Gastrocnemius medialis (tissue), 4 donors: ENCODE measurements around the gene MORN1. TPM values are rescaled to one million over a fixed set of nuclear protein-coding genes. Genes with fewer than 3 reads are reported as not detected.

Source experiments
- ATAC-seq, 2 donors: fragments of 150-250 bp; one replicate each; pipeline ENCODE4 v1.9.1; 2016
- DNase-seq, 2 donors: peaks; one replicate each; pipeline ENCODE4 v3.0.0-alpha.2; 2019
- H3K27ac ChIP-seq, 4 donors: fragments of 200-600 bp; sonication (generic); 1 replicate in 1 of 4; 2 replicates in 3 of 4; pipeline ENCODE4 v1.5.1; 2016 to 2018; ENCODE audit warnings: mild to moderate bottlenecking in 2 of 4, moderate library complexity in 1 of 4
- H3K27me3 ChIP-seq, 3 donors: fragments of 200-600 bp; sonication (generic) in 2 of 3; 1 replicate in 1 of 3; 2 replicates in 2 of 3; pipeline versions ENCODE4 v1.5.1 to v1.6.0; 2016 to 2019; ENCODE audit warnings: mild to moderate bottlenecking in 1 of 3, moderate library complexity in 1 of 3
- H3K36me3 ChIP-seq, 2 donors: fragments of 200-600 bp; sonication (generic) in 1 of 2; one replicate each; pipeline ENCODE4 v1.5.1; 2017 to 2018
- H3K4me1 ChIP-seq, 2 donors: fragments of 200-600 bp; sonication (generic) in 1 of 2; one replicate each; pipeline ENCODE4 v1.5.1; 2016 to 2017; ENCODE audit warnings: mild to moderate bottlenecking in 2 of 2
- H3K4me3 ChIP-seq, 4 donors: fragments of 200-600 bp; sonication (generic) in 3 of 4; 1 replicate in 1 of 4; 2 replicates in 3 of 4; pipeline ENCODE4 v1.5.1; 2016 to 2019; ENCODE audit warnings: mild to moderate bottlenecking in 2 of 4
- H3K9me3 ChIP-seq, 3 donors: fragments of 200-600 bp; sonication (generic) in 2 of 3; 1 replicate in 1 of 3; 2 replicates in 2 of 3; pipeline ENCODE4 v1.5.1; 2016 to 2019
- CTCF ChIP-seq, 5 experiments: fragments of 450-650 bp in 3 of 5; fragments of 200-600 bp in 2 of 5; sonication (generic) in 2 of 5; IDR thresholded peaks in 4 of 5; conservative IDR thresholded peaks in 1 of 5; 1 replicate in 4 of 5; 2 replicates in 1 of 5; pipeline ENCODE4 v1.5.1; 2016 to 2019; ENCODE audit warnings: antibody characterized with exemption in 5 of 5, mild to moderate bottlenecking in 3 of 5, moderate library complexity in 3 of 5
- POLR2A ChIP-seq, 2 donors: fragments of 450-650 bp; IDR thresholded peaks; one replicate each; pipeline ENCODE4 v1.6.1; 2017; ENCODE audit warnings: antibody characterized with exemption in 2 of 2, mild to moderate bottlenecking in 2 of 2, moderate library complexity in 2 of 2
- in situ Hi-C, 4 donors: fragments of 200-750 bp; cut with MboI; loops; one replicate each; pipeline versions ENCODE4 v1.15.0 to v1.8.0; 2017; ENCODE audit warnings: low sequenced_read_pairs in 4 of 4
- intact Hi-C: fragments of 100-400 bp; cut with DNase I; formaldehyde crosslinking; loops from one replicate; pipeline ENCODE4 v1.15.1; 2023; ENCODE audit warnings: low total_unique reads
- total RNA-seq, 4 donors: library from RNA; depleted of rRNA; stranded (reverse); fragments of >200 nt; gene quantifications; one replicate each; pipeline versions ENCODE4 v1.1.0 to v1.2.3, GENCODE V29; 2016

Gene MORN1
- total RNA-seq, 4 donors from 2014 or later: 1.9 to 4.7 (median 3.5) TPM

GRCh38 chr1:2283371-2283990, 107.9 kb downstream of the MORN1 start:
- H3K9me3 ChIP-seq: no peaks in the 10 kb centered on the region
- H3K27me3 ChIP-seq: no peaks in the 10 kb centered on the region
- in situ Hi-C loops: no loop called here
- DNase-seq: no peak
- H3K36me3 ChIP-seq: no peaks in the 10 kb centered on the region
- no peak overlapping the region for H3K4me3 ChIP-seq
- no peak for TF ChIP-seq CTCF (IDR thresholded peaks at IDR 0.05 in 4 of 5, conservative IDR thresholded peaks at IDR 0.05 in 1 of 5)
- TF ChIP-seq POLR2A (IDR thresholded peaks at IDR 0.05): no peak
- no peak for ATAC-seq
- intact Hi-C loops: no loop called here
- H3K27ac ChIP-seq: no peak overlapping the region
- H3K4me1 ChIP-seq: peaks cover 34 to 38% of the 10 kb centered on the region in 2 donors

- intact Hi-C loops (no loop called here), in situ Hi-C loops (no loop called here)
- no peak overlapping the region for H3K4me3 ChIP-seq
- no peak for TF ChIP-seq CTCF (IDR thresholded peaks at IDR 0.05 in 4 of 5, conservative IDR thresholded peaks at IDR 0.05 in 1 of 5)
- no peak for TF ChIP-seq POLR2A (IDR thresholded peaks at IDR 0.05)
- H3K36me3 ChIP-seq: no peaks in the 10 kb centered on the region
- no peaks in the 10 kb centered on the region for H3K9me3 ChIP-seq
- no peaks in the 10 kb centered on the region for H3K27me3 ChIP-seq
- no peak for DNase-seq
- no peak overlapping the region for H3K27ac ChIP-seq
- peaks cover 39 to 42% of the 10 kb centered on the region in 2 donors for H3K4me1 ChIP-seq
- no peak for ATAC-seq
These were observed 108.6 kb downstream of the MORN1 start for GRCh38 chr1:2282556-2283270.

- H3K4me1 ChIP-seq: peaks cover 63 to 65% of the 10 kb centered on the region in 2 donors
- no peaks in the 10 kb centered on the region for H3K9me3 ChIP-seq
- no peaks in the 10 kb centered on the region for H3K27me3 ChIP-seq
- no peak overlapping the region for H3K4me3 ChIP-seq
- intact Hi-C loops (no loop called here), in situ Hi-C loops (no loop called here)
- no peak for ATAC-seq
- TF ChIP-seq CTCF (IDR thresholded peaks at IDR 0.05 in 4 of 5, conservative IDR thresholded peaks at IDR 0.05 in 1 of 5) (no peak), POLR2A (IDR thresholded peaks at IDR 0.05) (no peak)
- no peak for DNase-seq
- no peaks in the 10 kb centered on the region for H3K36me3 ChIP-seq
- peak overlapping the region in 2 of 4 donors; percentile 51 to 52 for H3K27ac ChIP-seq
These were observed 111.5 kb downstream of the MORN1 start for GRCh38 chr1:2279817-2280216.

GRCh38 chr1:2279210-2279639, 112.1 kb downstream of the MORN1 start:
- H3K4me3 ChIP-seq: no peak overlapping the region
- peak overlapping the region in 3 of 4 donors; percentile 46 to 52 (median 51) for H3K27ac ChIP-seq
- no peaks in the 10 kb centered on the region for H3K9me3 ChIP-seq
- H3K4me1 ChIP-seq: peaks cover 63 to 65% of the 10 kb centered on the region in 2 donors
- TF ChIP-seq CTCF (IDR thresholded peaks at IDR 0.05 in 4 of 5, conservative IDR thresholded peaks at IDR 0.05 in 1 of 5): no peak
- TF ChIP-seq POLR2A (IDR thresholded peaks at IDR 0.05): no peak
- no peaks in the 10 kb centered on the region for H3K27me3 ChIP-seq
- intact Hi-C loops (no loop called here), in situ Hi-C loops (no loop called here)
- peak in 1 of 2 donors; percentile 32 for ATAC-seq
- DNase-seq: no peak
- no peaks in the 10 kb centered on the region for H3K36me3 ChIP-seq
